Naive thymus-derived CD4-positive, alpha-beta T cell (primary cell): ENCODE results near the gene EIF3B. TPM values are rescaled to one million over a fixed set of nuclear protein-coding genes. Genes with fewer than 3 reads are reported as not detected.

ENCODE experiments used
- ATAC-seq: fragments of 150-1000 bp; cut with Tn5 transposase; 2 replicates; pipeline ENCODE4 v1.10.0; 2021; ENCODE audit warnings: mild to moderate bottlenecking, moderate library complexity
- CTCF ChIA-PET: fragments of 350-600 bp; sonication (Branson Sonifier 250); formaldehyde crosslinking; loops from one replicate; lab custom pipeline; 2021; ENCODE audit warnings: antibody characterized with exemption; lab: Charles Lee
- POLR2A ChIA-PET: fragments of 350-600 bp; sonication (Branson Sonifier 250); formaldehyde crosslinking; loops from one replicate; lab custom pipeline; 2021; ENCODE audit warnings: antibody characterized with exemption, inconsistent platforms; lab: Charles Lee
- DNase-seq, 9 donors: peaks; one replicate each; pipeline versions ENCODE4 v3.0.0 to v3.0.0-alpha.2; 2020 to 2022; ENCODE audit warnings: mixed read lengths in 1 of 9
- H3K27ac ChIP-seq: one replicate; pipeline ENCODE4 v1.7.0; 2013; ENCODE audit warnings: mild to moderate bottlenecking, low read depth, low read length, moderate library complexity
- H3K27me3 ChIP-seq, 2 donors: one replicate each; pipeline ENCODE4 v1.7.0; 2013; ENCODE audit warnings: low read length in 2 of 2, mild to moderate bottlenecking in 2 of 2, moderate library complexity in 2 of 2; ENCODE audit not compliant: control insufficient read depth in 2 of 2, insufficient read depth in 2 of 2
- H3K36me3 ChIP-seq, 3 experiments: 1 replicate in 2 of 3; 2 replicates in 1 of 3; pipeline ENCODE4 v1.7.0; 2013; ENCODE audit warnings: low read length in 3 of 3, mild to moderate bottlenecking in 3 of 3, moderate library complexity in 1 of 3; ENCODE audit not compliant: insufficient read depth in 3 of 3, control insufficient read depth in 2 of 3
- H3K4me1 ChIP-seq, 2 donors: one replicate each; pipeline ENCODE4 v1.7.0; 2013; ENCODE audit warnings: low read length in 2 of 2, mild to moderate bottlenecking in 2 of 2, moderate library complexity in 1 of 2; ENCODE audit not compliant: control insufficient read depth in 2 of 2, insufficient read depth in 2 of 2
- H3K4me3 ChIP-seq: 2 replicates; pipeline ENCODE4 v1.7.0; 2013; ENCODE audit warnings: mild to moderate bottlenecking, low read length
- H3K9me3 ChIP-seq, 3 experiments: 1 replicate in 2 of 3; 2 replicates in 1 of 3; pipeline ENCODE4 v1.7.0; 2013; ENCODE audit warnings: low read length in 3 of 3; ENCODE audit not compliant: control insufficient read depth in 2 of 3
- H3K27ac Mint-ChIP-seq, 9 donors: one replicate each; pipeline ENCODE4 v1.8.0; 2020 to 2022; ENCODE audit warnings: mixed read lengths in 9 of 9, mild to moderate bottlenecking in 8 of 9, moderate library complexity in 5 of 9, inconsistent platforms in 2 of 9
- H3K27me3 Mint-ChIP-seq, 5 donors: one replicate each; pipeline ENCODE4 v1.8.0; 2021 to 2022; ENCODE audit warnings: mixed read lengths in 5 of 5, mild to moderate bottlenecking in 1 of 5
- H3K36me3 Mint-ChIP-seq, 5 donors: one replicate each; pipeline ENCODE4 v1.8.0; 2020 to 2022; ENCODE audit warnings: mixed read lengths in 5 of 5, mild to moderate bottlenecking in 3 of 5, inconsistent platforms in 1 of 5
- H3K4me1 Mint-ChIP-seq, 7 donors: one replicate each; pipeline ENCODE4 v1.8.0; 2020 to 2022; ENCODE audit warnings: mixed read lengths in 7 of 7, mild to moderate bottlenecking in 3 of 7, inconsistent platforms in 1 of 7
- H3K4me3 Mint-ChIP-seq, 10 donors: one replicate each; pipeline ENCODE4 v1.8.0; 2020 to 2022; ENCODE audit warnings: mild to moderate bottlenecking in 10 of 10, mixed read lengths in 10 of 10, moderate library complexity in 6 of 10, inconsistent platforms in 2 of 10
- H3K9me3 Mint-ChIP-seq, 11 donors: one replicate each; pipeline ENCODE4 v1.8.0; 2020 to 2022; ENCODE audit warnings: mixed read lengths in 11 of 11, mild to moderate bottlenecking in 4 of 11, inconsistent platforms in 1 of 11, moderate library complexity in 1 of 11
- intact Hi-C, 2 donors: fragments of 100-400 bp; cut with micrococcal nuclease; formaldehyde crosslinking; loops; one replicate each; pipeline ENCODE4 v1.15.1; 2023
- polyA plus RNA-seq, 2 donors: library from polyadenylated mRNA; unstranded; fragments of 300-500 nt; fragmentation: Illumina TruSeq; gene quantifications; one replicate each; pipeline ENCODE4 v1.2.3, GENCODE V29; 2021
- total RNA-seq, 6 experiments: library from RNA in 5 of 6; stranded (reverse) in 5 of 6; gene quantifications; 1 replicate in 5 of 6; 2 replicates in 1 of 6; pipeline ENCODE4 v1.2.3 and lab custom pipeline; 2021 to 2026

EIF3B gene
- total and polyA plus RNA-seq, 7 experiments from 2014 or later: 78.0 to 189 (median 157) TPM

GRCh38 chr7:2357571-2357970 lies 2.9 kb downstream of the EIF3B start:
- H3K4me1 Mint-ChIP-seq: peaks cover 34 to 64% (median 45%) of the 10 kb centered on the region in 7 donors

GRCh38 chr7:2358968-2359527 lies 4.4 kb downstream of the EIF3B start:
- H3K27me3 ChIP-seq: no peaks in the 10 kb centered on the region
- CTCF ChIA-PET: no interaction called here
- H3K9me3 ChIP-seq: no peaks in the 10 kb centered on the region
- peak overlapping the region in 3 of 9 donors; percentile 0 to 72 (median 57) for H3K27ac Mint-ChIP-seq
- peaks cover 19 to 35% of the 10 kb centered on the region in 2 donors for H3K4me1 ChIP-seq
- POLR2A ChIA-PET: interaction anchor here (0.6 kb wide), 1 partner anchor 169 kb away, joined by 3 read pairs; no protein-coding TSS in a partner anchor
- intact Hi-C loops: loop anchor here (10.0 kb wide), 2 partner anchors 434 to 1544 kb away; no protein-coding TSS in a partner anchor
- H3K27me3 Mint-ChIP-seq: peaks cover 0 to 3% (median 0%) of the 10 kb centered on the region in 5 donors
- ATAC-seq: no peak
- no peak overlapping the region for H3K27ac ChIP-seq
- peaks cover 29 to 56% (median 43%) of the 10 kb centered on the region in 7 donors for H3K4me1 Mint-ChIP-seq
- no peak overlapping the region for H3K4me3 ChIP-seq
- DNase-seq: no peak
- H3K36me3 ChIP-seq: peaks cover 15 to 54% (median 16%) of the 10 kb centered on the region in 3 experiments
- H3K4me3 Mint-ChIP-seq: peak overlapping the region in 8 of 10 donors; percentile 6 to 100 (median 38)
- peaks cover 4 to 30% (median 13%) of the 10 kb centered on the region in 5 donors for H3K36me3 Mint-ChIP-seq
- no peaks in the 10 kb centered on the region for H3K9me3 Mint-ChIP-seq

More at GRCh38 chr7:2357571-2357970, 2.9 kb downstream of the EIF3B start:
- Mint-ChIP-seq H3K4me3 (peak overlapping the region; percentile 19 to 100 (median 74)), H3K27me3 (peaks cover 0 to 3% (median 0%) of the 10 kb centered on the region in 5 donors), H3K27ac (peak overlapping the region in 7 of 9 donors; percentile 22 to 77 (median 51)), H3K36me3 (peaks cover 4 to 16% (median 13%) of the 10 kb centered on the region in 5 donors), H3K9me3 (no peaks in the 10 kb centered on the region)
- ATAC-seq (no peak), DNase-seq (no peak)
- Histone ChIP-seq H3K9me3 (no peaks in the 10 kb centered on the region), H3K4me1 (peaks cover 25 to 41% of the 10 kb centered on the region in 2 donors), H3K27ac (no peak overlapping the region), H3K27me3 (no peaks in the 10 kb centered on the region), H3K4me3 (no peak overlapping the region), H3K36me3 (peaks cover 4 to 39% (median 10%) of the 10 kb centered on the region in 3 experiments)
- intact Hi-C loops: loop anchor here (10.0 kb wide), 2 partner anchors 433 to 1543 kb away; no protein-coding TSS in a partner anchor
- ChIA-PET POLR2A (no interaction called here), CTCF (interaction anchor here (0.7 to 1.1 kb wide), 2 partner anchors 10 to 15 kb away, joined by 3 to 4 read pairs; no protein-coding TSS in a partner anchor)

GRCh38 chr7:2359610-2360009 lies 5.0 kb downstream of the EIF3B start:
- H3K27ac ChIP-seq: no peak overlapping the region
- peaks cover 19 to 35% of the 10 kb centered on the region in 2 donors for H3K4me1 ChIP-seq
- Mint-ChIP-seq H3K4me1 (peaks cover 27 to 51% (median 39%) of the 10 kb centered on the region in 7 donors), H3K36me3 (peaks cover 4 to 35% (median 18%) of the 10 kb centered on the region in 5 donors), H3K9me3 (no peaks in the 10 kb centered on the region), H3K4me3 (peak overlapping the region in 4 of 10 donors; percentile 17 to 100 (median 22)), H3K27ac (no peak overlapping the region), H3K27me3 (no peaks in the 10 kb centered on the region)
- no peaks in the 10 kb centered on the region for H3K27me3 ChIP-seq
- intact Hi-C loops: loop anchor here (10.0 kb wide), 2 partner anchors 435 to 1545 kb away; no protein-coding TSS in a partner anchor
- ChIA-PET CTCF (no interaction called here), POLR2A (no interaction called here)
- DNase-seq (no peak), ATAC-seq (no peak)
- no peak overlapping the region for H3K4me3 ChIP-seq
- H3K9me3 ChIP-seq: no peaks in the 10 kb centered on the region
- H3K36me3 ChIP-seq: peaks cover 15 to 59% (median 21%) of the 10 kb centered on the region in 3 experiments

- DNase-seq (no peak), ATAC-seq (no peak)
- Mint-ChIP-seq H3K27me3 (no peaks in the 10 kb centered on the region), H3K27ac (peak overlapping the region in 2 of 9 donors; percentile 32 to 38), H3K4me1 (peaks cover 27 to 47% (median 40%) of the 10 kb centered on the region in 7 donors), H3K4me3 (no peak overlapping the region), H3K36me3 (peaks cover 4 to 41% (median 24%) of the 10 kb centered on the region in 5 donors), H3K9me3 (no peaks in the 10 kb centered on the region)
- intact Hi-C loops: no loop called here
- H3K36me3 ChIP-seq: peaks cover 15 to 67% (median 26%) of the 10 kb centered on the region in 3 experiments
- no peaks in the 10 kb centered on the region for H3K27me3 ChIP-seq
- ChIA-PET POLR2A (no interaction called here), CTCF (interaction anchor here (0.6 kb wide), 1 partner anchor 8 kb away, joined by 3 read pairs; no protein-coding TSS in a partner anchor)
- H3K4me3 ChIP-seq: no peak overlapping the region
- H3K4me1 ChIP-seq: peaks cover 16 to 30% of the 10 kb centered on the region in 2 donors
- H3K9me3 ChIP-seq: no peaks in the 10 kb centered on the region
- no peak overlapping the region for H3K27ac ChIP-seq
Measured at GRCh38 chr7:2360796-2361195, 6.2 kb downstream of the EIF3B start.

- Mint-ChIP-seq H3K9me3 (no peaks in the 10 kb centered on the region), H3K27me3 (no peaks in the 10 kb centered on the region), H3K27ac (peak overlapping the region in 1 of 9 donors; percentile 32), H3K36me3 (peaks cover 2 to 44% (median 25%) of the 10 kb centered on the region in 5 donors), H3K4me1 (peaks cover 16 to 33% (median 29%) of the 10 kb centered on the region in 7 donors), H3K4me3 (peak overlapping the region in 1 of 10 donors; percentile 29)
- Histone ChIP-seq H3K4me3 (no peak overlapping the region), H3K9me3 (no peaks in the 10 kb centered on the region), H3K27ac (no peak overlapping the region), H3K27me3 (no peaks in the 10 kb centered on the region), H3K4me1 (peaks cover 0 to 16% of the 10 kb centered on the region in 2 donors), H3K36me3 (peaks cover 22 to 79% (median 34%) of the 10 kb centered on the region in 3 experiments)
- ChIA-PET CTCF (no interaction called here), POLR2A (no interaction called here)
- ATAC-seq (peak; percentile 56), DNase-seq (no peak)
- intact Hi-C loops: no loop called here
Measured at GRCh38 chr7:2362385-2363088, 7.9 kb downstream of the EIF3B start.

- Histone ChIP-seq H3K27ac (no peak overlapping the region), H3K36me3 (peaks cover 38 to 97% (median 46%) of the 10 kb centered on the region in 3 experiments), H3K27me3 (no peaks in the 10 kb centered on the region), H3K4me3 (no peak overlapping the region), H3K9me3 (no peaks in the 10 kb centered on the region), H3K4me1 (no peaks in the 10 kb centered on the region)
- intact Hi-C loops: no loop called here
- ChIA-PET POLR2A (no interaction called here), CTCF (interaction anchor here (0.7 kb wide), 1 partner anchor 9 kb away, joined by 3 read pairs; no protein-coding TSS in a partner anchor)
- H3K4me1 Mint-ChIP-seq: peaks cover 0 to 4% (median 0%) of the 10 kb centered on the region in 7 donors
- no peak overlapping the region for H3K27ac Mint-ChIP-seq
- DNase-seq (no peak), ATAC-seq (no peak)
- peaks cover 4 to 57% (median 30%) of the 10 kb centered on the region in 5 donors for H3K36me3 Mint-ChIP-seq
- no peak overlapping the region for H3K4me3 Mint-ChIP-seq
- no peaks in the 10 kb centered on the region for H3K27me3 Mint-ChIP-seq
- H3K9me3 Mint-ChIP-seq: no peaks in the 10 kb centered on the region
Measured at GRCh38 chr7:2369139-2369538, 14.5 kb downstream of the EIF3B start.
